ENCODE results near the gene CER1.

DNA sequence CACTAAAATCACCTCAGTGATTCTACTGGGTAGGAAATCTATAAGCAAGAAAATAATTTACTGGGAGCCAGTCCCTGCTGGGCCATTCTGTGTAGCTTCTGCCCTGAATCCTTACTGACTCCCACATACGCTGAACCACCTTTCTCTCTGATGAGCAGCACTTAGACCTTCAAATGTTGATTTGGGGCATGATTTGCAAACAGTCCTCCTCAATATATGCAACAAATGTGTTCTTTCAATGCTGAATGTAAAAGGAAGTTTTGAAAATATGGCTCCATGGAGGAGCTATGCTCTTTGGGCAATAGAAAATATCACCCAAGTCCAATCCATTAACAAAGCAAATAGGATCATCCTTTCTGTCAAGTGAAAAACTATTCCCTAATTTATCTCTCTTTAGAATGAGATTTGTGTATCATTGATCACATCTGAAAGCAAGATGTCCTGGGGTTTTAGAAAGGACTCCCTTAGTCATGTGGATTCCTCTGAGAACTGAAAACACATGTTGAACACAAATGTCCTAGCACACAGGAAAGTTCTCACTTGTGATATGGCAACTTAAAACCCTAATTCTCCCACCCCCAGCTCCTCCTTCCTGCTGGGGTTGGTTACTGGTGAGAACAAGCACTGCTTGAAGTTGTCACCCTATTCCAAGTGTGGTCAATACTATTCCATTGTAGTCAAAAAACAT is 8.9 kb upstream of the CER1 start:
- no peak for TF ChIP-seq SIN3A (IDR thresholded peaks at IDR 0.05; ENCODE audit: borderline replicate concordance, low read depth, low read length)
- TF ChIP-seq, protein P1, sequence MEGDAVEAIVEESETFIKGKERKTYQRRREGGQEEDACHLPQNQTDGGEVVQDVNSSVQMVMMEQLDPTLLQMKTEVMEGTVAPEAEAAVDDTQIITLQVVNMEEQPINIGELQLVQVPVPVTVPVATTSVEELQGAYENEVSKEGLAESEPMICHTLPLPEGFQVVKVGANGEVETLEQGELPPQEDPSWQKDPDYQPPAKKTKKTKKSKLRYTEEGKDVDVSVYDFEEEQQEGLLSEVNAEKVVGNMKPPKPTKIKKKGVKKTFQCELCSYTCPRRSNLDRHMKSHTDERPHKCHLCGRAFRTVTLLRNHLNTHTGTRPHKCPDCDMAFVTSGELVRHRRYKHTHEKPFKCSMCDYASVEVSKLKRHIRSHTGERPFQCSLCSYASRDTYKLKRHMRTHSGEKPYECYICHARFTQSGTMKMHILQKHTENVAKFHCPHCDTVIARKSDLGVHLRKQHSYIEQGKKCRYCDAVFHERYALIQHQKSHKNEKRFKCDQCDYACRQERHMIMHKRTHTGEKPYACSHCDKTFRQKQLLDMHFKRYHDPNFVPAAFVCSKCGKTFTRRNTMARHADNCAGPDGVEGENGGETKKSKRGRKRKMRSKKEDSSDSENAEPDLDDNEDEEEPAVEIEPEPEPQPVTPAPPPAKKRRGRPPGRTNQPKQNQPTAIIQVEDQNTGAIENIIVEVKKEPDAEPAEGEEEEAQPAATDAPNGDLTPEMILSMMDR (IDR thresholded peaks at IDR 0.05): no peak

Measured in SK-N-SH (cell line).